Measurements from ENCODE around the gene ARHGEF37.

- no peak for TF ChIP-seq CTCF (conservative IDR thresholded peaks at IDR 0.05)
- no peak for TF ChIP-seq ZFX (IDR thresholded peaks at IDR 0.05)
These were observed 39.4 kb upstream of the ARHGEF37 start for GRCh38 chr5:149541893-149542292.
